Cerebellar nuclear complex (tissue), 1 donor: ENCODE results near the gene S100A9.
"Not testable (repeated sequence)": the region's sequence is repeated elsewhere in the genome, so short reads cannot be mapped to it uniquely, and the experiment has no call there.

Experiments used
- DNase-seq, 2 experiments: peaks; one replicate each; lab custom pipeline; 2025; lab: John Stamatoyannopoulos, UW

S100A9 gene

DNA sequence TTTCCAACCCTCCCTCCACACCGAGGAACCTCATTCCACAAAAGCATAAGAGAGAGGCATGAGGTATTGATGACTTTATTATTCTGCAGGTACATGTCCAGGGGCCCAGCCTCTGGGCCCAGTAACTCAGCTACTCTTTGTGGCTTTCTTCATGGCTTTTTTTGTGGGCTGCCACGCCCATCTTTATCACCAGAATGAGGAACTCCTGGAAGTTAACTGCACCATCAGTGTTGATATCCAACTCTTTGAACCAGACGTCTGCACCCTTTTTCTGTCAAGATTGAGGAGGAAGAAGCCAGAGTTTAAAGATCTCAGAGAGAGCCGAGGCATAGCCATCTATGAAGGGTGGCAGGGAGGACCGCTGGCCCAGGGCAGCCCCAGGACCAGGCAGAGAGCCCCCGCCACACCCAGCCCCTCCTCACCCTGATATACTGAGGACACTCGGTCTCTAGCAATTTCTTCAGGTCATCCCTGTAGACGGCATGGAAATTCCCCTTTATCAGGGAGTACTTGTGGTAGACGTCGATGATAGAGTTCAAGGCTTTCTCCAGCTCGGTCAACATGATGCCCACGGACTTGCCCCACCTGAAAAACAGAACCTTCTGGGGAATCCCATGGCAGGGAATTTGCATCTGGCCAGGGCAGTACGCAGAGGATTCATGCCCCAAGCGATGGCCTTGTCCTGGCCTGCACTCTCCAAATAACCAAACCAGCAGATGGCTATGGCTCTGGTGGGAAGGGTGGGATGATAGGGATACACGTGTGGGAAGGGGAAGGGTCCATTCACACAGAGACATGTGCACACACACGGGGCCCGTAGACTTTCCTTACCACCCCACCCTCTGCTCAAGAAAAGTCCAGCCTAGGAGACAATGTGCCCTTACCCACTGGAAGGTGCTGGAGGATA is 32.6 kb downstream of the S100A9 start:
- DNase-seq = no peak

DNA sequence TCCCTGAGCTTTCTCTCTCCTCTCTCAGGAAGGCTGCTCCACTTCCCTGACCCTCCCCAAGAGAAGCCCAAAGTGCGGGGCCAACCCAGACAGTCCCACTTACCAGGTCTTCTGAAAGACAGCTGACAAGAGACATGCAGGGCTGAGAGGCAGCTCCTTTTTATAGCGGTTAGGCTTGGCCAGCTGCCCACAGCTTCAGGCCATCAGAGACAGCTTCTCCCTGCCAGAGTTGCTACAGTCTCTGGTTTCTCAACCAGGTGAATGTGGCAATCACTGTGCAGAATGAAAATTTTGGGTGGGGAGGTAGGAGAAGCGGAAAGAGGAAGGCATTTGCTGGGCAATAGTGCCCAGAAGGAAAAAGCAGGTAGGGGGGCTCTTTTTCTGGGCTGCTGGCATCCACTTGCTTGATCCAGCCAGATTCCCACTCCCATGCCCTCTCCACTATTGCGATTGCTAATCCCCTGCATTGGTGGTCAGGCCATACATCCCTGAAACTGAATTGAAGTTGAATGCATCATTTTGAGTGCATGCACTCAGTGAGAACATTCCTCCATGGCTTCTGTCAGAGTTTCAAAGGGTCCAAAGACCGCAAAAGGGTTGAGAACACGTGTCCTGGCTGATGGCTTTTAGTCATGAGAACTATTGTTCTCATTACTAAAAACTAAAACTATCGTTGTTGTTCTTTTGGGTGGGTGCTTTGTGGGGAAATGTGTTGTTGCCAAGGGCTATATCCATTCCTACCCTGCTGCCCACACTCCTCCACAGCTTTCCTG is 33.5 kb downstream of the S100A9 start, which contains the start of gene S100A8:
S100A8 (minus strand) TSS at position 136 of the 773 bp plus-strand sequence. CDS start 538 bp downstream, outside the sequence.
- no peak for DNase-seq

DNA sequence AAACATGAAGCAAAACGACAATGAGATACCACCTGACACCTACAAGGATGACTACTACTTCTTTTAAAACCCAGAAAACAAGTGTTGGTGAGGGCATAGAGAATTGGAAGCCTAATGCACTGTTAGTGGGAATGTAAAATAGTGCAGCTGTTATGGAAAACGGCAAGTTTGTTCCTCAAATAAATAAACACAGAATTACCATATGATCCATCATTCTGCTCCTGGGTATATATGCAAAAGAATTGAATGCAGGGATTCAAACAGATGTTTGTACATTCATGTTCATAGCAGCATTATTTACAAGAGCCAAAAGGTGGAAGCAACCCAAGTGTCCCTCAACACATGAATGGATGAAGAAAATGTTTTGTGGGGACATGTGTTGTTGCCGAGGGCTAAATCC is 34.6 kb downstream of the S100A9 start:
- DNase-seq = no peak

DNA sequence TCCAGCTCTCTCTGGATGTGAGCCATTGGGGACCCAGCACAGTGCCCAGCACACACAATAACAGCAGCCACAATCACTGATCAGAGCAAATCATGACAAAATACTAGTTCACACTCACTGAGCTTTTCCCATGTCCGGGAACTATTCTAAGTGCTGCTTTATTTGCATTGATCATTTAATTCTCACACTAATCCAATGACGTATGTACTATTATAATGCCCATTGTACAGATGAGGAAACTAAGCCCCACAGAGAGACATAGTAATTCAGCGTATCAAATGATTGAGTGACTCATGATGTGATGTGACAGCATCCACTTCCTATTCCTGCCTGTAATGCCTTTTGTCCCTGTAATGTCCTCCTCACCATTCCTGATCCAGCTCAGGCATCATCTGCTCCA is 35.2 kb downstream of the S100A9 start:
- no peak for DNase-seq

DNA sequence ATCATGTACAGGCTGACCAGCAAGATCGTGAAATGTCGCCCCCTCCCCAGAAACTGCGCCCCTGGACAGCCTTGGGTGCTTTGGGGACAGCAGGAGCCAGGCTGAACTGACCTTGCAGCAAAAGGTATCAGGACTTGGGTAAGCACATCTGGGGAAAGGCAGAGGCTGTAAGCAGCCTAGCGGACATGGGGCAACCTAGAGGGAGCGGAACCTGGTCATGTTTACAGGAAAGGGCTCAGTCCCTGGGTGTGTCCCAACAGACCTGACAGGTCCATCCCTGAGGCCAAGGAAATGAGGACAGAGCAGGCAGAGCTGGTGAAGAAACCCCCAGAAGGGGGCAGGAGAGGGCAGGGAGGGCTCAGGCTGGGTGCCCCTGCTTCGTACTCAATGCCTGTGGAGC is 36.3 kb downstream of the S100A9 start:
- DNase-seq = no peak

DNA sequence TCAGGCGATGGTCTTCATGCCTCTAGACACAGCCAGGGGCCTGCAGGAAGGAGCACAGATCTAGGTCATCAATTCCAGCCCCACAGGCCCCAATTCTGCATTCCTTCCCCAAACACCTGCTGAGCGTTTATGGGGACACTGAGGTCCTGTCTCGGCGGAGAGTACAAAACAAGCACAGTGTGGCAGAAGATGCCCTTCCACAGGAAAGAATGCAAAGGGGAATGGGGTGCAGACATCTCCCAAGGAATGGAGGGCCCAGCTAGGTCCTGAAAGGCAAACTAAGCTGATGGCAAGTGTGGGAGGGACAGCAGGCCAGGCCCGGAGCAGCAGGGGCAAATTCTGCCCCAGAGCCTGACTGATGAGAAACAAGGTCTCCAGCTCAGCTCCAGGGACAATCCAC is 36.7 kb downstream of the S100A9 start:
- no peak for DNase-seq

DNA sequence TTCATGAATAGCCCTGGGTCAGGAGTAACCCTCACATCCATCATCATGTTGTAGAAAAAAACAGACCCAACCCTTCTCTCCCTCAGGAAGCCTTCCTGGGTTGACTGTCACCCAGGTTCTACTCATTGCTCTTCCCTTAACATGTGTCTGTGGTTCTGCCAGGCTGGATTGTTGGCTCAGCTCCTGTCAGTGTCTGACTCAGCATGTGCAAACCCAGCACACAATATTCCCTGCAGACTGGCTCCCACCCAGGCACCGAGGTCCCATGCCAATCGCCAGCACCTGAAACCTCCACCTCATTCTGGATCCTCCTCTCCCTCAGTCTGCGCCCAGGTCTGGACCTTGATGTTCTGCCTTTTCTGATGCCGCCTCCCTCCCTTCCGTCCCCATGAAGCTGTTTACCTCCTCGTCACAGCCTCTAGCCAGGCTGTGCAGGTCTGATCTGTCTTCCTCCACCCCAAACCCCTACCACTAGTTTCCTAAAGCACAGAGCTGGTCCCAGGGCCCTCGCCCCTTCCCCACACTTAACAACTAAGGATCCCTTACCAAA is 37.6 kb downstream of the S100A9 start:
- no peak for DNase-seq

DNA sequence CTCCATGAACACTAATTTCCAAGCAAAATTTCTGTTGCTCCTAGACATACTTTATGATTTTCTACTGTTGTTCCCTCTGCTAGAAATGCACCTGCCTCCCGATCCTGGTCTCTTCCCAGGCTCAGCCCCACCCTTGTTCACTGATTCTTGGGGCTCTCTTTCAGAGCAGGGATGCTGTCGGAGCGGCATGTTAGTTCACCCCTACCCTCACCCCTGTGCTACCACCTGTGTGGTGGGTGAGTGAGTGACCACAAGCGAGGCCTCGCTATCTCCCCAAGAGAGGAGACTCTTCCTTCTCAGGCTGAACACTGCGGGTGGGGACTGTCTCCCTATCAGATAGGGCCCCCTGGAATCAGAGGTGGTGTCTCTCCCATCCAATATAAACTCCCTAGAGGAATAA is 38.1 kb downstream of the S100A9 start:
- no peak for DNase-seq

DNA sequence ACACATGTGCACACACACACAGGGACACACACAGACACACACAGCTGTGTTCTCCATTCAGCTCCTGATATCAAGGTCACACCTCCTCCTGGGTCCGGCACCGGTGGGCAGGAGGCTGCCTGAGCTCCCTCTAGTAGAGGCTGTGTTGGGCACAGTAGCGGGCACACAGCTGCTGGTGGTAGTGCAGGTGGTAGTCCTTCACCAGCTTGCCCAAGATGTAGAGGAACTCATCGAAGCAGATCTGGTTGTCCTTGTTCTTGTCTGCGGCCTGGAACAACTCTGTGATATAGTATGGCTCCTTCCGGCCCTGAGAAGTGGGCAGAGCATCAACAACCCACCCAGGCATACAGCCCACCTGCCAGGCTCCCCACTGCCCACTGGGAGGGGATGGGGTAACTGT is 38.8 kb downstream of the S100A9 start:
- DNase-seq = no peak

DNA sequence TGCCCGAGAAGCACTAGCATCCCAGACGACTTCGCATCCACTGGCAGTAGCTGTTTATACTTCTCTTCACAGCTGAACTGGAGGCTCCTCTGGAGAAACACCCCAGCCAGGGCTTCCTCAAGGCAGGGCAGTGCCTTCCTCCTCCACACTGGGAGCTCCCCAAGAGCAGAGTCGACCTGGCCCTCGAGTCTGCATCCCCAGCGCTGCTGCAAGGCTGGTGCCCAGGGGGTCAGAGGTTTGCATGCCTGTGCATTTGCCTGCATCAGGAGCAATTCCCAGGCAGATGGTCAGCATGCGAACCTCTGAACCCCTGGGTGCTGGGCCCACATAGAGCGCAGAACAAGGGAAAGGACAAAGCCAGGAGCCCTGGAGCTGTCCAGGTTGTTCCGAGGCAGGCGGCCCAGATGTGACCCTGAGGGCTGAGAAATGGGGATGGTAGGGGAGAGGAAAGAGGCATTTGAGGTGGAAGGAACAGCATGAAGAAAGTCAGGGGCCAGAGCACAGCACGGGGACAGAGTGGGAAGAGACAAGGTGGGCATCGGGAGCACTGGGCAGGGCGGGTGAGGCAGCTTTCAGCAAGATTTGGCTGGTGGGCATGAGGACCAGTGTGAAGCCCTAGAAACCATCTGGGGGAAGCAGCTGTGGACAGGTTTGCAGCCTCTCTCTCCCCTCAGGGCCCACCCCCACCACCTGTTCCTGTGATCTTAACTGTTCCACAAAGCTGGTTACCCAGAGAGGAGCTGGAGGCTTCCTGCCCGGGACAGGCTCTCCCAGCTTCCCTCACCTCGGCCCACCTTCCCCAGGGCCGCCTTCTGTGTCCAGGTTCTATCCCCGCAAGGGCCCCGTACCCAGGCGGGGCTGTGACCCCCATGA is 39.6 kb downstream of the S100A9 start:
- DNase-seq = no peak

DNA sequence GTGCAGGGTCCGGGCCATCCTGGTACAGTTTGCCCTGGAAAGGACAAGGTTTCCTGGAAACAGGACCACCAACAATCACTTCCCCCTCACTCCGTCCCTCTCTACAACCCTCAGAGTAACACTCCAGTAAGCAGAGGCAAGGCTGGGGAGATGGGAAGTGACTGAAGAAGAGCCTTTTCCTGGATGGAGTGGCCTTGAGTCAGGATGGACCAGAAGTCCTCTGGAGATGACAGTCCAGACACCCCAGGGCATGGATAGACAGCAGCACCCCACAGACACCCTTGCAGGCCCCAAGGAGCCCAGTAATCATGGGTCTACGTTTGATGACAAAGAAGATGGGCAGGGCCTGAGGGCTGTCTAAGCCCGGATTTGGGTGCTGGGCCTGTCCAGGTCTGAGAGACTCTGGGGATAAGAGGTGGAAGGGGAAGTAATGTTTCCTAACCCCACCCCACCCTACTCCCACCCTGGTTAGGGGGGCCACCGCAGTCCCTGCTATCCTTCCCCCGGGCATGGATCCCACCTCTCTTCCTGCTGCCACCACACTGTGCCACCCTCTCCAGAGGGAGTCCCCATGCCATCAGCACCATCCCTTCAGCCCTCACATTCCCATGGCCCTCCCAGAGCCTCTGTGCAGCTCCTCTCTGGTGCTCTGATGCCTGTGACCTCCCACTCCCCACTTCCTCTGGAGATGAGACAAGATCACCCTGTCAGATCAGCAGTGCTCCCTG is 40.4 kb downstream of the S100A9 start:
- DNase-seq = no peak

DNA sequence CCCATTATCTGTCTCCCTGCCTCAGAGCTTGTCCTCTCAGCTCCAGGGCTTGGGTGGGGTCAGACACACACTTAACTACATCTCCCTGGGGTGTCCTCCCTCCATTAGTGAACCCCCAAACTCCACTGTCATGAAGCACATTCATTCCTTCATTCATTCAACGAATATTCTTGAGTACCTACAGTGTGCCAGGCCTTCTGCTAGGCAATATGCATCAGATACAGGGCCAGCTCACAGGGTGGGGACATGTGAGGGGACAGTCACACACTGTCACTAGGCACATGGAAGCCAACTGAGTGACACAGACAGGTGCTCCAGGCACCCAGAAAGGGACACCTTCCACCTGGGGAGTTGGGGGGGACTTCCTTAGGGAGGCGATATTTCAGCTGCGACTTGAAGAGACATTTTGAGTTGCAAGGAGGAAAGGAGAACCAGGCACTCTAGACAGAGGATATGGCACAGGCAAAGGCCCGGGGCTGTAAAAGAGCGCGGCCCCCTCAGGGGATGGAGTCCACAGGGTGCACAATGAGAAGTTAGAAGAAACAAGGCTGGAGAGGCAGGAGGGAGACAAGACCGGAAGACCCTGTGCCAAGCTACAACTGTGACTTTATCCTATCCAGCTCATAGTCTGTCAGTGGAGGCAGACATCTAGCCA is 41.9 kb downstream of the S100A9 start:
- DNase-seq = no peak

DNA sequence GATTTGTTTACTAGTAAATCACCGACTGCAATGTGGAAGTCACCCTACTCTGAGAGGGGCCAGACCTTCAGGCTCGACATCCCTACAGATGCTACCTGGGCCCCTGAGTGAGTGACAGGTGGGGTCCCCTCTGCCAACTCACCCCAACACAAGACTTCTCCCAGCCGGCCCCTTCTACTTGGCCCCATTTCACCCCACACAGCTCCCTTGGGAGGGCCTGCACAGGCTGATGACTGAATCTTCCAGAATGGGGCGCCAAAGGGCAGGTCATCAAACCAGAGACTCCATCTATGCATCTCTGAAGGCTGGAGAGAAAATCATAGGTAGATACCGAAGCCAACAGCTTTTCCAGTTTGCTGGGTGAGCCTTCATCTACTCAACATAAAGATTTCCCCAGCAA is 42.6 kb downstream of the S100A9 start:
- no peak for DNase-seq

DNA sequence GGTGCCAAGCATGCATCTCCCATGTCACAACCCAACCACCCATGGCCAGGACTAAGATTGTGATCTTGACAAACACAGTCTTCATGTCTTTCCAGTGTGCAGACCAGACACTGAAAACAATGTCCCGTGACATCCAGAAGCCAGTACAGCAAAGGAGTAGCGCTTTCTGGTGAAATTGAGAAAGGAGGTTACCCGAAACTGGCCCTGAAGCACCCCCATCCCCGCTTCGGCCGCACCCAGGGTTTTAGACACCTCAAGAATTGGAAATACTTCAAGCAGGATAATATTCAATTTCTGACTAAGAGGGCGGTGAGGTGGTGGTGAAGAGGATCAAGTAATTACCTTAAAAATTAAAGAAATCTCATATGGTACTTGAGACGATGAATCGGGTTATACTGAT is 43.8 kb downstream of the S100A9 start:
- no peak for DNase-seq

DNA sequence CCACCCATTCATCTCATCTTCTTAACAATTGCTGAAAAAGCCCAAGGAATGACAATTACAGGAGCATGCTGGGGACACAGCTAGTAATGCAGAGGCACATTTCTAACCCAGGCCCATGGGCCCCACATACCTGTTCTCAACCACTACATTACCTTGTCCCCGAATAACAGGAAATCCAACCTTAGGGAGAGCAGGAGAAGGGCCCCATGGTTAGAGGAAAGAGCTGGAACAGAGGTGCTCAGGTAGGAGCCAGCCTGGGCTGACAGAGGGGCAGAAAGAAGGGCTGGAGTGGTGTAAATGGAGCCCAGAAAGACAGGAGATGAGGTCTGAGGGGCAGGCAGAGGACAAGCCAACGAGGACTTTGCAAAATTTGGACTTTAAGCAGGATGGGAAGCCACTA is 44.6 kb downstream of the S100A9 start:
- no peak for DNase-seq

DNA sequence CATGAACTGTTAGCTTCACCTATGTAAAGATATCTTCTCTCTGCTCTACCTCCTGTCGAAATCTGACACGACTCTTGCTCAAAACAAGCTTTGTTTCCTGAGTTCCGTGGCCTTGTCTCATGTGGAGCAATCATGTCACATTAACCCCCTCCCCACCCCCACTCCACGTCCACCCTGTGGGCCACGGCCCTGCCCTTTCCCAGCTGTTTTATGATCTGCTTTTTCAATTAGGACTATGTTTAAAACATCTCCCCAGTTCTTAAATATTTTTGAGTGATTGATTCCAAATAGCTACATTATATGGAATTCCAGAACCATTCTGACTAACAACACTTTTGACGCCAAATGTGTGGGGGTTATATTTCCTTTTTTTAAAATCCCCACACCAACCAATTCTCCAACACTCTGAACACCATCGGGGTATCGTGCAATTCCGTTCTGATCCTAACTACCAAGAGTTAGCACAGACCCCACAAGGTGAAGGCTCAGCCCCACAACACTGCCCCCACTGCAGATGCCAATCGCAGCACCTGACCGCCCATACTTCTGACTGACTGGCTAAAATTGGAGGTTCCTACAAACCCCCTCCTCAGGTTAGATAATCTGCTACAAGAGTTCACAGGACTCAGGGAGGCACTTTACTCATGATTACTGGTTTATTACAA is 45.9 kb downstream of the S100A9 start:
- no peak for DNase-seq

DNA sequence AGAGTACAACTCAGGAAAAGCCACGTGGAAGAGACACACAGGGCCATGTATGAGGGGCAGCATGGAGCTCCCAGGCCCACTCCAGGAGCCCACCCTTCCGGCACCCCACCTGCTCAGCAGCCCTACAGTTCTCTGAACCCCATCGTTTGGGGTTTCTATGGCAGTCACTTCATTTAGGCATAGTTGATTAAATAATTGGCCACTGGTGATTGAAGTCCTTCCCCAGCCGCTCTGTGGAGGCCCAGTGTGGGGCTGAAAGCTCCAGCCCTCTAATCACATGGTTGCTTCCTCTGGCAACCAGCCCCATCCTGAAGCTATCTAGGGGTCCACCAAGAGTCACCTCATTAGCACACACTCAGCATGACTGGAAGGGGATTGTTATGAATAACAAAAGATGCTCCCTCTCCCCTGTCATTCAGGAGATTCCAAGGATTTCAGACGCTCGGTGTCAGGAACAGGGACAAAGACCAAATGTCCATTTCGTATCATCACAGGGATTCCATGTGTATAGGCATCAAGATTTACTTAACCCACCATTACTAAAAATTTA is 46.5 kb downstream of the S100A9 start:
- no peak for DNase-seq

DNA sequence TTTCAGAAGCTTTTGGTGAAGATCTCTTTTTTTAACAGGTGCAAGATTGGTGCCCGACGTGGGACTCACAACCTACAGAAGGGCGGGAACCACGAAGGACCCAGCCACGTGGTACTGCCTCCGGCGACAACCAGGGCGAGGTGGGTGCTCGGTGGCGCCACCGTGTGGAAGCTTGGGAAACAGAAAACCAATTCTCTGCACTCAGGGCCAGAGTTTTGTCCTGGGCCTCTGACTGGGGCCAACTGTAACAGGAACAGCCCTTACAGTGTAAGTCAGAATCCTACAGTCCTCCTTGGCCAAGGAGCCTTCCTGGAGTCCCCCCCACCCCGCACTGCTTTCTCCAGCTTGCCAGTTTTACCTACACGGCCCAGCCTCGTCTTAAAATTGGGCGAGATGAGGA is 47.1 kb downstream of the S100A9 start:
- DNase-seq = no peak

DNA sequence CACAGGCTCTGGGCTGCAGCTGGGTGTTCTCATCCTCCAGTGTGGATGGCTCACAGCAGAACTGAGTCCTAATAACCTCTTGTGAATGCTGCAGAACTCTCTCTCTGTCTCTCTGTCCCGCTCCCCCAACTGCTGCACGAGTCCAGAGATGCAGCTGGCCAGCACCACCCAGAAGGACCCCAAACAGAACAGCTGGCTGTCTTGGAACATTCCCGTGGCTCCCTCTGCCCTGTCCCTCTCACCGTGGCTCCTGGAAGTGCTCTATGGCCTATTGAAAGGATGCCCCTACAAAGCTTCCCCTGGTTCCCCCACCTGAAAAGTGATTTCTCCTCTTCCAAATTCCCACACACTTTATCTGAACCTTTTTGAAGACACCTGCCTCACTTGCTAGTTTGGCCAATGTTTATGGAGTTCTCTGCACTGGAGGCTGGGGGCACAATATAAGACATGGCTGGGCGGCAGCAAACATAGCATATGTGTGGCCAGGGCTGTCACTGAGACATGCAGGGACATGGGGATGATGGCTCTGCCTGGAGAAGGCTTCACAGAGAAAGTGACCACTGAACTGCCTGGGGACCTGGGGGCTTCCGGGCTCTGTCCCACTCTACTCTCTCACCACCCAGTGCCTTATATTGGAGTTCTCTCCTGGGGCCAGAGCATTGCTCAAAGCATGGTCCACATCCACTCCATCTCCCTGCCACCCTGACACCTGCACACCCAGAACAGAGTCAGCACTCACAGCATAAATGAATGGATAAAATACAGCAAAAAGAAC is 48.4 kb downstream of the S100A9 start:
- not testable (repeated sequence) for DNase-seq
